Measurements from ENCODE around the gene ADORA2A.

The ADORA2A gene

DNA sequence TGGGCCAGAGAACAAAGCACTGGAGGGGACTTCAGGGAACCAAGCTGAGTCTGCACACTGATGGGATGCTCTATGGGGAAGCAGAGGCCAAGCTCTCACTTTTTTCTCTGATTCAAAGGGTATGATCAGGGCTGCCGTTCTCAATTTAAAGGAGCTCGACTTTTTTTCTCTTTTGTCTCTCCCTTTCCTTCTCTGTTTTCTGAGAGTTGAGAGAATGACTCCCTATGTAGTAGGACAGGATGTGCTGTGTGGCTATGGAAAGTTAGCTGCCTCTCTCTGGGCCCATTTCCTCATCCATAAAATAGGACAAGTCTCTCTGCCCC, 7.9 kb downstream of the ADORA2A start:
- H3K4me1 ChIP-seq (ENCODE audit: control insufficient read depth, low read length) = peaks cover 85% of the 10 kb centered on the region
- no peaks in the 10 kb centered on the region for H3K27me3 ChIP-seq (ENCODE audit: control insufficient read depth, low read length)
- peaks cover 79% of the 10 kb centered on the region for H3K79me2 ChIP-seq (ENCODE audit: control insufficient read depth, low read length)
- H3K9me3 ChIP-seq (ENCODE audit: control insufficient read depth, insufficient read depth, low read length) = no peaks in the 10 kb centered on the region
- no peaks in the 10 kb centered on the region for H3K9me2 ChIP-seq (replicated peaks; ENCODE audit: control insufficient read depth, low read length)
- TF ChIP-seq, protein P1, sequence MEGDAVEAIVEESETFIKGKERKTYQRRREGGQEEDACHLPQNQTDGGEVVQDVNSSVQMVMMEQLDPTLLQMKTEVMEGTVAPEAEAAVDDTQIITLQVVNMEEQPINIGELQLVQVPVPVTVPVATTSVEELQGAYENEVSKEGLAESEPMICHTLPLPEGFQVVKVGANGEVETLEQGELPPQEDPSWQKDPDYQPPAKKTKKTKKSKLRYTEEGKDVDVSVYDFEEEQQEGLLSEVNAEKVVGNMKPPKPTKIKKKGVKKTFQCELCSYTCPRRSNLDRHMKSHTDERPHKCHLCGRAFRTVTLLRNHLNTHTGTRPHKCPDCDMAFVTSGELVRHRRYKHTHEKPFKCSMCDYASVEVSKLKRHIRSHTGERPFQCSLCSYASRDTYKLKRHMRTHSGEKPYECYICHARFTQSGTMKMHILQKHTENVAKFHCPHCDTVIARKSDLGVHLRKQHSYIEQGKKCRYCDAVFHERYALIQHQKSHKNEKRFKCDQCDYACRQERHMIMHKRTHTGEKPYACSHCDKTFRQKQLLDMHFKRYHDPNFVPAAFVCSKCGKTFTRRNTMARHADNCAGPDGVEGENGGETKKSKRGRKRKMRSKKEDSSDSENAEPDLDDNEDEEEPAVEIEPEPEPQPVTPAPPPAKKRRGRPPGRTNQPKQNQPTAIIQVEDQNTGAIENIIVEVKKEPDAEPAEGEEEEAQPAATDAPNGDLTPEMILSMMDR (IDR thresholded peaks at IDR 0.05; ENCODE audit: low read depth, low read length, poor library complexity, severe bottlenecking) = no peak
- no peak for TF ChIP-seq EZH2phosphoT487 (IDR thresholded peaks at IDR 0.05; ENCODE audit: borderline replicate concordance, low read length)
- peak overlapping the region; percentile 96 for H3K4me2 ChIP-seq (ENCODE audit: low read length)
- peak overlapping the region; percentile 70 for H3K4me3 ChIP-seq (ENCODE audit: low read length)
- H3F3A ChIP-seq (ENCODE audit: control insufficient read depth, insufficient read depth) = peaks cover 42% of the 10 kb centered on the region
- H4K20me1 ChIP-seq (ENCODE audit: control insufficient read depth, insufficient read depth, low read depth, low read length) = peaks cover 4% of the 10 kb centered on the region
- peak overlapping the region; percentile 98 for H3K27ac ChIP-seq (ENCODE audit: low read depth, low read length)
- H3K36me3 ChIP-seq (ENCODE audit: control insufficient read depth, low read length) = peaks cover 65% of the 10 kb centered on the region

DNA sequence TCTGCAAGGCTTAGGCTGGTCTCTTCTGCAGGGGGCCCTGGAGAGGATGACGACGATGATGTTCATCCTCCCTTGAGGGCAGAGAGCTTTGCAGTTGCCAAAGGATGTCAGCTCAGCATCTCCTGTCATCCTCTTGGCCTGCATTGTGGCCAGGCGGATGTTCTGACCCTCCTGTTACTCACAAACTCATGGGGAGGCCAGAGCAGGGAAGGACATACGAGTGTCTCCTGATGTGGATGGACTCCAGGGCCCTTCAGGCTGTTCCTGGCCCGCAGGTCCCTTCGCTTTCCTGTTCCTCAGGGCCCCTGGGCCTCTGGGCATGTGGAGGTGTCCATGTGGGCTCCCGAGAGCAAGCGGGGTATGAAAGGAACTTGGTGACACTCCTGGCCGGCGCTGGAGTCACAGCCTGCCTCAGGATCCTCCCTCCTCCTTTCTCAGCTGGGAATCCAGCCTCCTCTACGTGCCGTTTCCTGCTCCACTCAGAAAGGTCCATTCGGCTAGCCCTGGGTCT, 8.5 kb downstream of the ADORA2A start:
- Histone ChIP-seq H3K4me3 (ENCODE audit: low read length) (peak overlapping the region; percentile 70), H3K27ac (ENCODE audit: low read depth, low read length) (peak overlapping the region; percentile 98), H3K79me2 (ENCODE audit: control insufficient read depth, low read length) (peaks cover 75% of the 10 kb centered on the region), H3K36me3 (ENCODE audit: control insufficient read depth, low read length) (peaks cover 72% of the 10 kb centered on the region), H3K4me2 (ENCODE audit: low read length) (peak overlapping the region; percentile 96), H3F3A (ENCODE audit: control insufficient read depth, insufficient read depth) (peaks cover 42% of the 10 kb centered on the region), H3K9me2 (replicated peaks; ENCODE audit: control insufficient read depth, low read length) (no peaks in the 10 kb centered on the region), H3K4me1 (ENCODE audit: control insufficient read depth, low read length) (peaks cover 79% of the 10 kb centered on the region), H4K20me1 (ENCODE audit: control insufficient read depth, insufficient read depth, low read depth, low read length) (peaks cover 4% of the 10 kb centered on the region), H3K27me3 (ENCODE audit: control insufficient read depth, low read length) (no peaks in the 10 kb centered on the region), H3K9me3 (ENCODE audit: control insufficient read depth, insufficient read depth, low read length) (no peaks in the 10 kb centered on the region)
- TF ChIP-seq, protein P1 (IDR thresholded peaks at IDR 0.05; ENCODE audit: low read depth, low read length, poor library complexity, severe bottlenecking) = no peak
- TF ChIP-seq EZH2phosphoT487 (IDR thresholded peaks at IDR 0.05; ENCODE audit: borderline replicate concordance, low read length) = no peak

DNA sequence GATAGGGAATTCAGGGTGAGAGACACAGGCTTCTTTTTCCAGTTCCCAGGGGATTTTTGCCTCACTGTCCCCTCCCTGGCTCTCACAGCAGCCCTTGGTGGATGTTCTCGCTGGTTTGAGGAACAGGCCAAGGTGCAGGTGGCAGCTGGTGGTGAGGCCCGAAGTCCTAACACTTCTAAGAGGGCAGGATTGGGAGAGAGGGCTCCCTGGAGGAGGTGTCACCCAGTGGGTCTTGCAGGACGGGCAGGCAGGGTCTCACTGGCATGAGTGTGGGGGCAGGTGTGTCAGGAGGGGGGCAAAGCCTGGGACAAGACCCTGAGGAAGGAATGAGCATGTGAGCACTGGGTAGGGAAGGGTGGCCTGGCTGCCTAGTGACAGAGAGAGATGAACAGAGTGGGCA, 9.2 kb downstream of the ADORA2A start:
- Histone ChIP-seq H3K36me3 (ENCODE audit: control insufficient read depth, low read length) (peaks cover 78% of the 10 kb centered on the region), H3K9me2 (replicated peaks; ENCODE audit: control insufficient read depth, low read length) (no peaks in the 10 kb centered on the region), H3K4me1 (ENCODE audit: control insufficient read depth, low read length) (peaks cover 72% of the 10 kb centered on the region), H3K27me3 (ENCODE audit: control insufficient read depth, low read length) (no peaks in the 10 kb centered on the region), H3K4me3 (ENCODE audit: low read length) (peak overlapping the region; percentile 64), H3F3A (ENCODE audit: control insufficient read depth, insufficient read depth) (peaks cover 42% of the 10 kb centered on the region), H3K4me2 (ENCODE audit: low read length) (peak overlapping the region; percentile 96), H3K9me3 (ENCODE audit: control insufficient read depth, insufficient read depth, low read length) (no peaks in the 10 kb centered on the region), H3K79me2 (ENCODE audit: control insufficient read depth, low read length) (peaks cover 71% of the 10 kb centered on the region), H4K20me1 (ENCODE audit: control insufficient read depth, insufficient read depth, low read depth, low read length) (peaks cover 4% of the 10 kb centered on the region), H3K27ac (ENCODE audit: low read depth, low read length) (peak overlapping the region; percentile 98)
- no peak for TF ChIP-seq EZH2phosphoT487 (IDR thresholded peaks at IDR 0.05; ENCODE audit: borderline replicate concordance, low read length)
- TF ChIP-seq, protein P1 (IDR thresholded peaks at IDR 0.05; ENCODE audit: low read depth, low read length, poor library complexity, severe bottlenecking) = no peak
